DOHH2 (cell line): ENCODE results near the gene SLC12A6.

Source experiments
- EZH2phosphoT487 ChIP-seq: fragments of 200-600 bp; sonication (generic); IDR thresholded peaks from 2 replicates; pipeline ENCODE4 v1.6.1; 2017; ENCODE audit warnings: borderline replicate concordance, mild to moderate bottlenecking, antibody characterized with exemption, low read length, moderate library complexity, mixed read lengths
- TF ChIP-seq, protein P1 (sequence below): fragments of 200-600 bp; sonication (generic); IDR thresholded peaks from one replicate; pipeline ENCODE4 v1.5.1; 2014; ENCODE audit warnings: antibody characterized with exemption, mild to moderate bottlenecking, low read depth, low read length; ENCODE audit not compliant: poor library complexity, severe bottlenecking

GRCh38 chr15:34365836-34366235, 28.3 kb upstream of the SLC12A6 start:
- TF ChIP-seq, protein P1, sequence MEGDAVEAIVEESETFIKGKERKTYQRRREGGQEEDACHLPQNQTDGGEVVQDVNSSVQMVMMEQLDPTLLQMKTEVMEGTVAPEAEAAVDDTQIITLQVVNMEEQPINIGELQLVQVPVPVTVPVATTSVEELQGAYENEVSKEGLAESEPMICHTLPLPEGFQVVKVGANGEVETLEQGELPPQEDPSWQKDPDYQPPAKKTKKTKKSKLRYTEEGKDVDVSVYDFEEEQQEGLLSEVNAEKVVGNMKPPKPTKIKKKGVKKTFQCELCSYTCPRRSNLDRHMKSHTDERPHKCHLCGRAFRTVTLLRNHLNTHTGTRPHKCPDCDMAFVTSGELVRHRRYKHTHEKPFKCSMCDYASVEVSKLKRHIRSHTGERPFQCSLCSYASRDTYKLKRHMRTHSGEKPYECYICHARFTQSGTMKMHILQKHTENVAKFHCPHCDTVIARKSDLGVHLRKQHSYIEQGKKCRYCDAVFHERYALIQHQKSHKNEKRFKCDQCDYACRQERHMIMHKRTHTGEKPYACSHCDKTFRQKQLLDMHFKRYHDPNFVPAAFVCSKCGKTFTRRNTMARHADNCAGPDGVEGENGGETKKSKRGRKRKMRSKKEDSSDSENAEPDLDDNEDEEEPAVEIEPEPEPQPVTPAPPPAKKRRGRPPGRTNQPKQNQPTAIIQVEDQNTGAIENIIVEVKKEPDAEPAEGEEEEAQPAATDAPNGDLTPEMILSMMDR = no peak
- no peak for TF ChIP-seq EZH2phosphoT487
